Measurements from ENCODE around the gene SCN3B.

DNA sequence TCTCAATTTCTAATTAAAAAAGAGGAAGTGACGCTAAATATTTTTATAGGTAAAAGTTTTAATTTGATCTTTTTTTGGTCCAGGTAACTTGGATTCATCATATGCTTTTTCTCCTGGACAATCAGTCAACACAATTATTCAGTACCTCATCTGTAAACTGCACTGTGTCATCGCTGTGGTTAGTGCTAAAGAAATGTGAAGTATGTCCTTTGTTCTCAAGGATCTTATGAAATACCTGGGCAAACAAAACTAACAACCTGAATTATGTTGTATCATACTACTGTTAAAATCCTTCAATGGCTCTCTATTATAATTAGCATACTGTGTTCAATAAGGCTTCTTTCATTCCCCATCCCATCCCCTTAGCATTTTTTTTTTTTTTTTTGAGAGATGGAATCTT is 19.9 kb upstream of the SCN3B start:
- TF ChIP-seq CTCF (IDR thresholded peaks at IDR 0.05; ENCODE audit: low read length) = no peak
- TF ChIP-seq EZH2 (IDR thresholded peaks at IDR 0.05; ENCODE audit: borderline replicate concordance, low read length) = no peak

All from OCI-LY1 (cell line).